Activated naive CD4-positive, alpha-beta T cell treated with anti-CD3 and anti-CD28 coated beads, Interleukin-2, amount 50 U/mL, for 24 hours (primary cell): ENCODE measurements around the gene RNLS.

Source experiments
- H3K27ac Mint-ChIP-seq: one replicate; pipeline ENCODE4 v1.8.0; 2021; ENCODE audit warnings: mild to moderate bottlenecking, mixed read lengths
- H3K27me3 Mint-ChIP-seq: one replicate; pipeline ENCODE4 v1.8.0; 2021; ENCODE audit warnings: mixed read lengths
- H3K36me3 Mint-ChIP-seq: one replicate; pipeline ENCODE4 v1.8.0; 2021; ENCODE audit warnings: mixed read lengths
- H3K4me1 Mint-ChIP-seq: one replicate; pipeline ENCODE4 v1.8.0; 2021; ENCODE audit warnings: mixed read lengths
- H3K4me3 Mint-ChIP-seq: one replicate; pipeline ENCODE4 v1.8.0; 2021; ENCODE audit warnings: mild to moderate bottlenecking, mixed read lengths
- H3K9me3 Mint-ChIP-seq: one replicate; pipeline ENCODE4 v1.8.0; 2021; ENCODE audit warnings: mixed read lengths

RNLS gene

DNA sequence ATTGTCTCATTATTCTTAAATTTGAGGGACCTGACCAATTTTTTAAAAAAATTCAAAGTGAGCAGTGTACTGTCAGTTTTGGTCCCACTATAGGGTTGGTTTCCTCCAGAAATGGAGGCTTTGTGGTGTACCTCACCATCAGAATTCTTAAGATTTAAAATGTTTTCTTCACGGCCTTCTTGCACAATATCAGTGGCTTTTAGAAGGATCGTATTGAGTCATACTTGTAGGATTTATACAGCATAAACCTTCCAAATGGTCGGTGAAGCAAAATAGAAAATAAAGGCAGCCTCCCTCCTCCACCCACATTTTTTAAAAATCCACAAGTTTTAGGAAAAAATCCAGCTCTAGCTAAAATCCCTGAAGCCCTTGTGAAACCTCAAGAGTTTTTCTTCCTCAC lies 126.4 kb downstream of the RNLS start:
- Mint-ChIP-seq H3K27ac (no peak overlapping the region), H3K4me3 (no peak overlapping the region), H3K27me3 (no peaks in the 10 kb centered on the region), H3K4me1 (no peaks in the 10 kb centered on the region), H3K36me3 (peaks cover 4% of the 10 kb centered on the region), H3K9me3 (no peaks in the 10 kb centered on the region)

DNA sequence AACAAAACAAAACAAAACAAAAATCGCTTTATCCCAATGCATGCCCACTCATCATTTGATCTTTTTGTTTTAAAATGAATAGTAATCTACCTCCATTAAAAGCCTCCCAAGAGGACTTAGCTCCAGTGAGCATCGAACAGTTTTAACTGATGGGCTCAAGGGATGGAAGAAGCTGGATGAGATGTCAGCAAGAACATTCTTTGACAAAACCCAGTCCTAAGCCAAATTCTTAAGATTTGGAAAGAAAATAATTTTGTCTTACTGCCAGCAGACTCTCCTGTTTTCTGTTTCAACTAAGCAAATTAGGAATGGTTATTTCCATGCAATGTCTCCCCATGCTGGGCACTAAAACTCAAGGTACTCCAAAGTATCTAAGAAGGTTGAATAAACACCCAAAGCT lies 127.3 kb downstream of the RNLS start:
- Mint-ChIP-seq H3K27ac (no peak overlapping the region), H3K27me3 (no peaks in the 10 kb centered on the region), H3K4me1 (no peaks in the 10 kb centered on the region), H3K36me3 (peaks cover 4% of the 10 kb centered on the region), H3K4me3 (no peak overlapping the region), H3K9me3 (no peaks in the 10 kb centered on the region)

DNA sequence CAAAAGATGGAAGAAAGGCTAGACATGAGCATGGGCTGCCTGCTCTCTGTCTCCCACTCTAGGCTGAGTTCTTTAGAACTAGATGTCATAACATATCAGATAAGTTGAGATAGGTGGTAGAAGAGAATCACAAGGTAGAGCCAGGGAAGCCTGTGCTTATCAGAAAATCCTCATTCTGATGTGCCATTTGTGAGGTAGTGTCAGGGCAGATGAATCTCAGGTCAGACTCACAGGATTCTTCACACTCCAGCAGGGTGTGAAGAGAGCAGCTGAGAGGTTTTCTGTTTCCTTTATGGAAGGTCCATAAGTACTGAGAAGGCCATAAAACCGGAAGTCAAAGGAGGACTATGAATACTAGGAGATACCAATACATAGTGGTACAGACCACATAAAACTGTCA lies 132.9 kb downstream of the RNLS start:
- Mint-ChIP-seq H3K36me3 (peaks cover 4% of the 10 kb centered on the region), H3K4me1 (no peaks in the 10 kb centered on the region), H3K27me3 (no peaks in the 10 kb centered on the region), H3K9me3 (no peaks in the 10 kb centered on the region), H3K27ac (no peak overlapping the region), H3K4me3 (no peak overlapping the region)

DNA sequence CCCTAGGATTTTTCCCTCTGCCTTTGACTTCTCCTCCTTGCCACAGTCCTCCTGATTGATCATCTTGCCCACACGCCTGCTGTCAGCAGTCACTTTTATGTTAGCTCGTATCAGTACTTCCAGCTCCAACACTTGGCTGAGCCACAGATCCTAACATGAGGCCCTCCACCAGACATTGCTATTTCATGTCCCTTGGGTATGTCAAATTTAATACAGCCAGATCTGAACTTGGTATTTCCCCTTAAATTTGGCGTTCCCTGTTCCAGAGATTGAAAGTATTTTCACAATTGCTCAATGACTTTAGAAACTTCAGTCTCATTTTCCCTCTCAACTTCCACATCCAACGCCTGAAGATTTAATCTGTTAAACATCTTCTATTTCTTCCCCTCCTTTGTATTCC lies 140.4 kb downstream of the RNLS start:
- H3K27ac Mint-ChIP-seq: no peak overlapping the region
- H3K4me1 Mint-ChIP-seq: no peaks in the 10 kb centered on the region
- H3K27me3 Mint-ChIP-seq: no peaks in the 10 kb centered on the region
- H3K9me3 Mint-ChIP-seq: peaks cover 6% of the 10 kb centered on the region
- no peak overlapping the region for H3K4me3 Mint-ChIP-seq
- peaks cover 4% of the 10 kb centered on the region for H3K36me3 Mint-ChIP-seq

DNA sequence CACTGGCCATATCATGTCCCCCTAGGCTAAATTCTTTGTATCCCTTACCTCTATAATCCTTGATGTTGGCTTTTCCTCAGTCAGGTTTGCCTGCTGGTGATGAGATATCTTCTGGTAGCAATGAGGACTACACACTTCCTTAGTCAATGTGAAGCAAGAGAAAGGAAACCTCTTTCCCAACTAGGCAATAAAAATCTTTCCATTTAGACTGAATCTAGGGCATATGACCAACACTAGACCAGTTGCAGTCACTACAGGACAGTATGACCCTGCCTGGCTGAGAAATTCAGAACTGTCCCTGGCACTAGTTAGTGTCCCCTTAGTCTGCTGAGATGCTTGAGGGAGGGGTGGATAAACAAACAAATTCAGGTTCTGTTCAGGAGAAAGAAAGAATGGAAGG lies 142.6 kb downstream of the RNLS start:
- Mint-ChIP-seq H3K27me3 (no peaks in the 10 kb centered on the region), H3K27ac (no peak overlapping the region), H3K4me1 (no peaks in the 10 kb centered on the region)

DNA sequence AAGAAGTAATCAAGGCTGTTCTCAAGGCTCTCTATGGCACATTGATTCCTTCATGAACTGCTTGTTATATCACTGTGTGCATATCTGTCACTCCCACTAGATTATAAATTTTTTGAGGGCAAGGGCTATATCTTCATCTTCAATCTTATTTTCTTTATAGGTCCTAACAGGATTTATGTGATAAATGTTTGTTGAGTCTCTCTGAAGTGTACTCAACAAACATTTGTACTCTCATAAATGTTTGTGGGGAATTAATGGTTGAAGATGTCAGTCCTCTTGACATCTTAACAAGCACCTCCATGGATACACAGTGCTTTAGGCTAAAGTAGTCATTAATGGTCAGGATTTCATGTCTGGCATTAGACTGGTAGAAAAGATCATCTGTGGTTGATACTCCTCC lies 143.2 kb downstream of the RNLS start:
- peaks cover 6% of the 10 kb centered on the region for H3K9me3 Mint-ChIP-seq
- no peaks in the 10 kb centered on the region for H3K27me3 Mint-ChIP-seq
- H3K4me3 Mint-ChIP-seq: no peak overlapping the region
- peaks cover 4% of the 10 kb centered on the region for H3K36me3 Mint-ChIP-seq
- no peak overlapping the region for H3K27ac Mint-ChIP-seq
- H3K4me1 Mint-ChIP-seq: no peaks in the 10 kb centered on the region

More for the DNA sequence above, 142.6 kb downstream of the RNLS start:
- H3K9me3 Mint-ChIP-seq: peaks cover 6% of the 10 kb centered on the region
- peaks cover 4% of the 10 kb centered on the region for H3K36me3 Mint-ChIP-seq
- H3K4me3 Mint-ChIP-seq: no peak overlapping the region

DNA sequence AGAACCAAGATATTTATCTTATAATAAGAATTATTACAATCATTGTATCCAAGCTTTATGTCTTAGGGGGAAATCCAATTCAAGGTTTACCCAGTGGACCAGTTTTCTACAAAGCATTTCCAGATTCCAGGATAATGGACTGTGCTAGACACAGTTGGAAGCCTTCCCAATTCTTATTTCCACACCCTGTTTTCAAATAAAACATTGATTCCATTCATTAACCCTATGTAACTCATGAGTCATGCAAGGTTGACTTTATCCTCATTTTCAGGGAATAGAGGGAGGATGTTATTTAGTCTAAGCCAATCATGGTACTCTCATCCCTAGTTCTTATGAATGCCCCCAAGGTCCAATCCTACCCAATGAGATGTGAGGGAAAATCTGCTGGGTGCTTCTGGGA lies 145.7 kb downstream of the RNLS start:
- H3K4me3 Mint-ChIP-seq: no peak overlapping the region
- H3K27ac Mint-ChIP-seq: no peak overlapping the region
- peaks cover 2% of the 10 kb centered on the region for H3K27me3 Mint-ChIP-seq
- H3K9me3 Mint-ChIP-seq: peaks cover 3% of the 10 kb centered on the region
- peaks cover 3% of the 10 kb centered on the region for H3K36me3 Mint-ChIP-seq
- no peaks in the 10 kb centered on the region for H3K4me1 Mint-ChIP-seq

DNA sequence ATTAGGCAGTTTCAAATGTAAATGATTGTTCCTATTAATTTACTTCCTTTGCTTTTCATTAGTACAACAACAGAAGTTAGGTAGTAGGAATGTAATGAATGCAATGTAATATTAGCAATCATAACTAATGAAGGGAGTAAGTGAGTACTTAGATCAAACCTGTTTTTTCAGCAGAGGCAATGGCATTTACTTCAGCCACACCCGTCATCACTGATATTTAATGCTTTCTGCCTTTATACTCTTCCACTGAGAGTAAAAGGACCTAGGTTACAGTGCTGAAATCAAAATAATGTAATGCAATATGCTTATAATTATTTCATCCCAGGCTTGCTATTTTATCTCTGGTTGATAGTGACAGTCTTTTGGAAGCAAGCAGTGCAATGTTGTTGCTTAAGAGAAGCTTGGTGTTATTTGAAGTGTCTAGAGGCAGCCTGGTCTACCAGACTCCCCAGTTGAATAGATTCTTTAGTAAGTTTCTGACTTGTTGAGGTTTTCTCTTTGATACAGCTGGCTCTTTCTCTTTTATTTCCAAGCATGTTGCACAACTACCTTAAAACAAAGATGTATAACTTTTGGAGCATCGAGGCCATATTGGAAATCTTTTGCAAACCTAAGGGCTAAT lies 149.4 kb downstream of the RNLS start:
- H3K4me1 Mint-ChIP-seq: no peaks in the 10 kb centered on the region
- peaks cover 10% of the 10 kb centered on the region for H3K9me3 Mint-ChIP-seq
- H3K27ac Mint-ChIP-seq: no peak overlapping the region
- H3K27me3 Mint-ChIP-seq: peaks cover 2% of the 10 kb centered on the region
- no peak overlapping the region for H3K4me3 Mint-ChIP-seq
- peaks cover 4% of the 10 kb centered on the region for H3K36me3 Mint-ChIP-seq

DNA sequence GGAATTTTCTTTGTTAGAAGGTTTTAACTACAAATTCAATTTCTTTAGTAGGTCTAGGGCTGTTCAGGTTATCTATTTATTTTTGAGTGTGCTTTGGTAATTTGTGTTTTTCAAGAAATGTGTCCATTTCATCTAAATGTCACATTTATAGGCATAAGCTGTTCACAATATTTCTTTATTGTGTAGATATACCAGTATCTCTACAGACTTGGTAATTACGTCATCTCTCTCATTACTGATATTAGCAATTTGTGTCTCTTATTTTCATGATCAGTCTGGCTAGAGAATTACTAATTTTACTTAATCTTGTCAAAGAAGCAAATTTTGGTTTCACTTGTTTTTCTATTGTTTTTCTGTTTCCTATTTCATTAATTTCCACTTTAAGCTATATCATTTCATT lies 152.0 kb downstream of the RNLS start:
- Mint-ChIP-seq H3K27ac (no peak overlapping the region), H3K4me3 (no peak overlapping the region), H3K27me3 (peaks cover 2% of the 10 kb centered on the region), H3K4me1 (peaks cover 10% of the 10 kb centered on the region), H3K9me3 (peaks cover 10% of the 10 kb centered on the region), H3K36me3 (peaks cover 4% of the 10 kb centered on the region)

DNA sequence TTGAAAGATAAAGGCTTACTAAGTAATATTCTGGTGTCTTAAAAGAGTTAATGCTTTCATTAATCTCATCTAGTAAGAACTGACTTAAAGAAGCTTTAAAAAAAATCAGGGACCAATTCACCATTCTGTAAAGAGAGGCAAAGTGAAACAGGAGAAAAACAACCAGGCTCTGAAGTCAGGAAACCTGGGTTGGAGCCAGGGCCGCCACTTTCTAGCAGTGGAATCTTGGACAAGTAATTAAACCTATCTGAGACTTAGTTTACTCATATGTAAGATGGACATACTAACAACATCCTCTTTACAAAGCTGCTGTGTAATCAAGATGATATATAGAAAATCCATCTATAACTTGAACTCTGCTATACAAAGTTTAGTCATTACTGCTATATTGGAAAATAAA lies 154.1 kb downstream of the RNLS start:
- H3K9me3 Mint-ChIP-seq: peaks cover 10% of the 10 kb centered on the region
- H3K4me1 Mint-ChIP-seq: peaks cover 10% of the 10 kb centered on the region
- H3K27me3 Mint-ChIP-seq: peaks cover 2% of the 10 kb centered on the region
- no peak overlapping the region for H3K27ac Mint-ChIP-seq
- H3K36me3 Mint-ChIP-seq: peaks cover 4% of the 10 kb centered on the region
- H3K4me3 Mint-ChIP-seq: no peak overlapping the region

DNA sequence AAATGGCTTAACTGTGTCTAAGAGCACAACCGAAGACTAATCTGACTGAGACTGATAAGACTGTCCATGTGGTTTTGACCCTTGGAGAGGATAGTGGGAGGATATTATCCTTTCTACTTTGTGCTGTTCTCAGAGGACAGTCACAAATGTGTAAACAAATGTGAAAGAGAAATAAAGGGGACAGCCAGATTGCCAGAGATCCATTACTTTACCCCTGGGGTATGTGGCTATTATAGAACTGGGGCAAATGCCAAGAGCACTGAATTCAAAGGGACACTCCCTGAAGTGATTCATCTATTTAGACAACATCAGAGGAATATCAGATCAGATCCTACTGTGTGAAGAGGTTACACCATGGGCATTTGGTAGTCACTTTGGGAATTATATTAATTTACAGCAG lies 154.7 kb downstream of the RNLS start:
- Mint-ChIP-seq H3K4me1 (peaks cover 10% of the 10 kb centered on the region), H3K4me3 (no peak overlapping the region), H3K27me3 (peaks cover 2% of the 10 kb centered on the region), H3K36me3 (peaks cover 4% of the 10 kb centered on the region), H3K9me3 (peaks cover 10% of the 10 kb centered on the region), H3K27ac (no peak overlapping the region)

DNA sequence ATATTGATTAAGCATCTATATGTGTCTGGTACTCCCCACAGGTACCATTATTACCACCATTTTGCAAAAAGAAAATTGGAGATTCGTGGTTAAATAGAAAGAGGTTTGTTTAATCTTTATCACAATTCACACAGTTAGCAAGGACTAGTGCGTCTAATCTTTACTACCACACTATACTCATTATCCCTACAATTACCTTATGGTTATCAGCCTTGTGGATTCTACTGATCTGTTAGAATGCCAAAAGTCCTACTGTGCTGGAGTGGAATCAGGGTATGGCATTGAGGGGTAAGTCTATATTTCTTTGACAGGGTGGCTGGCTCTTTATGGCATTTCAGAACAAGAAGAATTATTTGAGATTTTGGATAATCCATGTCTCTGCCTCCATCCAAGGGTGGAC lies 156.1 kb downstream of the RNLS start:
- Mint-ChIP-seq H3K4me1 (peaks cover 10% of the 10 kb centered on the region), H3K9me3 (peaks cover 6% of the 10 kb centered on the region), H3K36me3 (no peaks in the 10 kb centered on the region), H3K4me3 (no peak overlapping the region), H3K27me3 (no peaks in the 10 kb centered on the region), H3K27ac (no peak overlapping the region)

DNA sequence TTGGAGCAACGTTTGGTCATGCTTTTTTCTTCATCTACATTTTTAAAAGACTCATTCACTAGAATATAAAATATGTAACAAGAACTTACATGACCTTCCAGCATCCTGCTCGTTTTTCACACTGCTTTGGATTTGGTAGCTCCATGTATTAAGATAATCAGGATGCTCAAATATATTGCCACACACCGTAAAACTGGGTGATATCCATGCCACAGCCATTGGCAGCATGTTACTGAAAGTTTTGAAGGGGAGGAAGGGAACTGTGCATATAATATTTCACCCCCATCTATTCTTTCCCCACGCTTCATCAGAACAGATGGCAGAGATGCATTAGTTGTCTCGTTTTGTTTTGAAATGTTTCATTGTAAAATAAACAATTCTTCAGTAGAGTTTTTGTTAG lies 158.2 kb downstream of the RNLS start:
- no peaks in the 10 kb centered on the region for H3K36me3 Mint-ChIP-seq
- H3K4me3 Mint-ChIP-seq: no peak overlapping the region
- H3K27me3 Mint-ChIP-seq: no peaks in the 10 kb centered on the region
- no peaks in the 10 kb centered on the region for H3K9me3 Mint-ChIP-seq
- peaks cover 10% of the 10 kb centered on the region for H3K4me1 Mint-ChIP-seq
- no peak overlapping the region for H3K27ac Mint-ChIP-seq

DNA sequence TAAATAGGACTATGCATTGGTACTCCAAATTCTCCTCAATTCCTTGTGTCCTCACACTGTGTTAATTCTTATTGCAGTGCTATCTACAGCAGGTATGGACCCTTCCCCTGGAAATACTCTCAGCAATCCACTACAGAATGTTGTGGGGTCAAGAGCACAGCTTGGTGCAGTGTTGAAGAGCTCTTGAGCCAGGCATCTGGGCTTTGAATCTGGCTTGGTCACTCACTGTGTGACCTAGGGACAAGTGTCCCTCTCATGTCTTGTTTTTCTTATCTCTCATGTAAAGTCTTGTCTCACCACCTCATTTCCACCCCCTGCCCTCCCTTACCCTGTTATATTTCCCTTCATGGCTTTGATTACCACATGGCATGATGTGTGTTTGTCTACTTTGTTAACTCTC lies 159.4 kb downstream of the RNLS start:
- H3K27me3 Mint-ChIP-seq: no peaks in the 10 kb centered on the region
- no peaks in the 10 kb centered on the region for H3K36me3 Mint-ChIP-seq
- H3K4me3 Mint-ChIP-seq: no peak overlapping the region
- no peak overlapping the region for H3K27ac Mint-ChIP-seq
- H3K9me3 Mint-ChIP-seq: no peaks in the 10 kb centered on the region
- H3K4me1 Mint-ChIP-seq: peaks cover 10% of the 10 kb centered on the region

DNA sequence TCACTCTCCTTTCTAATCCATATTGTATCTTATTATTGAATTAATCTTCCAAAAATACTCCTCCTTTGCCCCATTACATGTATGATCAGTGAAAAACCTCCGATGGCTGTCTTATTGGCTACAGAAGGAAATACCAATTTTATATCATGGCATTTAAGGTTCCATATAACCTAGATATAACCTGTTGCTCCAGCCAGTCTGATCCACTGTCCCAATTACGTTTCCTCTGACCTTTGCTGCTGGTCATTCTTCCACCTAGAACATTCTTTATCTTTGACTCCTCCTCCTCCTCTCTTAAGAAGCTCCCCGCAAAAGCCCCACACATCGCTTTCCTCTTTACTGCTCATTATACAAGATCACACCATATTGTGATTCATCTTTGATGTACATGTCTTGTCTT lies 161.5 kb downstream of the RNLS start:
- Mint-ChIP-seq H3K9me3 (no peaks in the 10 kb centered on the region), H3K27ac (no peak overlapping the region), H3K36me3 (no peaks in the 10 kb centered on the region), H3K4me3 (no peak overlapping the region), H3K27me3 (no peaks in the 10 kb centered on the region), H3K4me1 (peaks cover 2% of the 10 kb centered on the region)

DNA sequence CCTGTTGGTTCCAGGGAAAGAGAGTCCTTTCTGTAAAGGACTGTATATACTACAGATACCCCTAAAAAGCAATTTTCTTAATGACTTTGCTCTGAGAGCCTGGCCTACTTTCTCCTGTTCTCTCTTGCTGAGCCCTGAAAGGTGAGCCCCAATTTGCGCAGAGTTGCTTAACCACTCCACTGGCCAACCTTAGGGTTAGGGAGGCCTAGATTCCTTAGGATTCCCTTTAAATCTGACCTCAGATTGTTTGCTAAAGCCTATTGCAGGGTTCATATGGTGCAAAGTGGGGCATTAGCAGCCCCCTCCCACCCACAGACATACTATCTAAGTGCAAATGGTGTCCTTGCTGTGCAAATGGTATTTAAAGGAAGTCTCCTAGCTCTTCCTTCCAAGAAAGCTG lies 164.2 kb downstream of the RNLS start:
- no peak overlapping the region for H3K27ac Mint-ChIP-seq

DNA sequence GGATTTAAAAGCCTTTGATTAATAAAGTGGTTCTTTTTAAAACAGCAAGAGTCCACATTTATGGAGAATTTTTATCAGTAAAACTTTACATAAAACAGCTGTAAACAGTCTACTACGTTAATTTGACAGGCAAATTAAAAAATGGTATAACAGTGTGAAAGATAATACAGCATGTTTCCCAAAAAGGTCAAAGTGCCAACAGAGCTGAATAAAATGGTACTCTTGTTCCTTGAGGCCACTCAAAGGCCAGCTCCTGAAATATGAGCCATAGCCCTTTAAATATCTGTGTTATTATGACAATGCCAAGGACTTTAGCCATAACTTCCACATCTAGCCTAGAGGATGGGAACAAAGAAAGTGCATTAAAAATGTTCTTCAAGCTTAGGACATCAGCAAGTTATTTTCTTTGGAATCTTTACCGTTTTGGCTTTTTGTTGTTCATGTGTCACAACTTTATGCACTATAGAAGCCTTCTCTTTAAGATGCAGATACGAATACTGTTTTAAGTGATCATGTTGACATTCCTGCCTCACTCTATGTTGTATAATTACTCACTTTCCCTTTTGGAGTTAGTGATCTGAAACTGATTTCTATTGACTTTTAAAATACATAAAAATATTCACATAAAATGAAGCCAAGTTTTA lies 165.6 kb downstream of the RNLS start:
- no peaks in the 10 kb centered on the region for H3K27me3 Mint-ChIP-seq
- H3K4me1 Mint-ChIP-seq: peaks cover 5% of the 10 kb centered on the region
- no peaks in the 10 kb centered on the region for H3K36me3 Mint-ChIP-seq
- no peak overlapping the region for H3K4me3 Mint-ChIP-seq
- H3K9me3 Mint-ChIP-seq: no peaks in the 10 kb centered on the region
- no peak overlapping the region for H3K27ac Mint-ChIP-seq

More for the DNA sequence above, 164.2 kb downstream of the RNLS start:
- Mint-ChIP-seq H3K36me3 (no peaks in the 10 kb centered on the region), H3K4me1 (peaks cover 5% of the 10 kb centered on the region), H3K9me3 (no peaks in the 10 kb centered on the region), H3K4me3 (no peak overlapping the region), H3K27me3 (no peaks in the 10 kb centered on the region)
